HG02610 (cell line): ENCODE results near the gene EFCAB7.

Source experiments
- ATAC-seq: cut with Tn5 transposase; IDR thresholded peaks from one replicate; pipeline ENCODE4 v1.9.1; 2021; ENCODE audit warnings: mild to moderate bottlenecking, moderate library complexity; ENCODE audit not compliant: unreplicated experiment

EFCAB7 gene, protein sequence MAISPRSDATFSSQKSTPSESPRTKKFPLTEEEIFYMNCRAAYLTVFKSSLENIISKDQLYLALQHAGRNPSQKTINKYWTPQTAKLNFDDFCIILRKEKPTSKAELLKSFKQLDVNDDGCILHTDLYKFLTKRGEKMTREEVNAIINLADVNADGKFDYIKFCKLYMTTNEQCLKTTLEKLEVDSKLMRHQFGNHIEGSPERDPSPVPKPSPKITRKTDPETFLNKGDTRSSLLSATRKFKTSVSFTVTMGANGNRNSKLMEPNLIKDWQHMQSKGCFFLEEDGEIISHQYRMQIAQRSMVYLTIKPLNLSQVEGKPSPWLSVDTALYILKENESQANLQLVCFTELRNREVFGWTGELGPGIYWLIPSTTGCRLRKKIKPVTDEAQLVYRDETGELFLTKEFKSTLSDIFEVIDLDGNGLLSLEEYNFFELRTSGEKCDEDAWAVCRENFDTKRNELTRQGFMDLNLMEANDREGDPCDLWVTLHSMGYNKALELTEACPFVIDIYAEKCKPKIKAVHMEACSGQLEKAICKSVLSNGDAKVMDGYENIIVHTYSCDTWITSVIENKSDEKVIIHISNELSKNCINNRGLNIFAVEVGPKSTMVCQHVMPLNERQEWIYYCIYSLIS

DNA sequence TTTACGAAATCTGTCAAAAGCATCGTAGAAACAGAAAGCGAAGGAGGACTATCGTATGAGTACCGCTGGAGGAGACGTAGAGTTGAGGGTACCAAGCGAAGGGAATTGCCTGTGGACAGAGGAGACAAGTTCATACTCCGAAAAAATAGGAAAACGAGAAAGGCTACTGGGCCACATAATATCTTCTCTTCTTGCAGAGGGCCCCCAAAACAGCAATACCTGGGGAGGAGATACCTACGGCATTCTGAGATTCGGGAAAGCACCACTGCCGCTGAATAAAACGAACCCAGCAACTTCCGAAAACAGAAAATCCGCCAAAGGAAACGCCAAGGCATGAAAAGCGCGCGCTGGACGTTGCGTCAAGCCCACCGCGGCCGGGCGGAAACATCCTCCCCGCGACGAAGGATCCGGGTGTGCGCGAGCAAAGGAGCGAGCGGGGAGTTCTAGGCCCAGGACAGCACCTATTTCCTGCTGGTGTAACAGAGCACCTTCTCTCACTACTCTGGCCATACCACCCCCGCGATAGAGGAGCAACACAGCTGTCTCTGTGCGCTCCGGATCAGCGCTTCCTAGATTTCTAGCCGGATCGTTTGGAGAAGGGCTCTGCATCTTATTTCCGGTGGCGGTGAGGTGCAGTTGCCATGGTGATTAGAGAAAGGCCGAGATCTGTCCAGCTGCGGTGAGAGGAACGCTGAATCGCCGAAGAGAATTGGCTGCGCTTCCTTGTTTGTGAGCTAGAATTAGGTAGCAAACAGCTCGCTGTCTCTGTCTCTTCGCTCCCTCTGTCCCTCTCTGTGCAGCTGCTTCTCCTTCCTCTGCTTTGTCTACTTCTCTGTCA lies at the start of gene EFCAB7, which contains the start of gene ITGB3BP:
Gene EFCAB7, plus strand, starts transcription at position 635 of the 838 bp plus-strand sequence. CDS start 2,048 bp downstream, outside the sequence.
Gene ITGB3BP, minus strand, starts transcription at position 335 of the 838 bp plus-strand sequence. Its CDS starts 92 bp downstream, at position 243.
- ATAC-seq = peak; percentile 88

DNA sequence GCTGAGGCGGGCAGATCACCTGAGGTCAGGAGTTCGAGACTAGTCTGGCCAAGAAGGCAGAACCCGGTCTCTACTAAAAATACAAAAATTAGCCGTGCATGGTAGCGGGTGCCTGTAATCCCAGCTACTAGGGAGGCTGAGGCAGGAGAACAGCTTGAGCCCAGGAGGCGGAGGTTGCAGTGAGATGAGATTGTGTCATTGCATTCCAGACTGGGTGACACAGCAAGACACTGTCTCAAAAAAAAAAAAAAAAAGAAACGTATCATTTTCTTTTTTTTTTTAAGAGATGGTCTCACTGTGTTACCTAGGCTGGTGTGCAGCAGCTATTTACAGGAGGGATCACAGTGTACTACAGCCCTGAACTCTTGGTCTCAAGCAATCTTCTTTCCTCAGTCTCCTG lies 47.6 kb upstream of the EFCAB7 start:
- no peak for ATAC-seq

DNA sequence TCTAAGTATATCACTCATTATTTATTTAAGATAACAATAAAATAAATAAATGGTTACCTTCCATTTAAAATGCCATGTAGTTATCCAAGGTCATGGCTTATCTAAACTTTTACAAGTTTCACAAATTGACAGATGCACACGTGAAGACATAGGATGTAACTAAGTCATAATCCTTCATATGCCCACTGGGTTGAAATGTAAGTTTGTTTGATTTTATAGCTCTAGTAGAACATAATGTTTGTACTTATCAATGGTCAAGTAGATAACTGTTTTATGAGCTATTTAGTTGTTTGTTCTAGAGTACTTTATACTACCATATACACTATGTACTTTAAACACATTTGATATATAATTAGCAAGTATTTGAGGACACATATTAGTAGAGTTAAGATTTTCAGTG lies 43.3 kb upstream of the EFCAB7 start:
- ATAC-seq = no peak

DNA sequence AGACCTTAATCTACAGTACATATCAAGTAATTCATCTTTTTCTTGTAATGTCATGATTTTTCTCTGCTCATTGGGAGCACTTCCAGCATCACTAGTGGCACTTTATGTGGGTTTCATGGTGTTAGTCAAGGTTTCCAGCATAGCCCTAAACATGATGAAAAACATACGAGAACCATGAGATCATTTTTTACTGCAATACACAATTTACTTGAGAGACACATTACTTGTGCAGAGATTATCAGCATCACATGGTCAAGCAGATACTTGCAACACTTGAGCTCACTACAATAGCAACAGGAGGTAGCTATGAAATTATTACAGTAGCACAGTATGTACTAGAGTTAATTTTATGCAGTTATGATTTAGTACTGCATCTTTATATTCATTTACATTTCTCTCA lies 36.7 kb upstream of the EFCAB7 start:
- ATAC-seq = no peak

DNA sequence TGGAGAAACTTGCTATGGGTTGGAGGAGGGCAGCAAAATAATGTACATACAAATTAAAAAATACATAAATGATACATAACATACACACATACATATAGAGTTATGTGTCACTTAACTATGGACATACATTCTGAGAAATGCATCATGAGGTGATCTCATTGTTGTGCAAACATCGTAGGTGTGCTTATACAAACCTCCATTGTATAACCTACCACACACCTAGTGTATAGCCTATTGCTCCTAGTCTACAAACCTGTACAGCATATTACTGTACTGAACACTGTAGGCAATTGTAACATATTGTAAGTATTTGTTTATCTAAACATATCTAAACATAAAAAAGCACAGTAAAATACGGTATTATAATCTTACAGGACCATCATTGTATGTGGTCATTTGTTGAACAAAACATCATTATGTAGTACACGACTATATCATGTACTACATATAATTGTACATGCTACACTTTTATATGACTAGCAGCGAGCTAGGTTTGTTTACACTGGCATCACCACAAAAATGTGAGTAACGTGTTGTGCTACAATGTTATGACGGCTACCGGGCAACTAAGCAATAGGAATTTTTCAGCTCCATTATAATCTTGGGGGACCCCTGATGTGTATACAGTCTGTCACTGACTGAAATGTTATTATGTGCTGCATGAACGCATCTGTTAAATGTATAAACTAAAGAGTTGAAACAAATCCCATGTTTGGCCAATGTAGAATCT lies 35.8 kb upstream of the EFCAB7 start:
- ATAC-seq = no peak

DNA sequence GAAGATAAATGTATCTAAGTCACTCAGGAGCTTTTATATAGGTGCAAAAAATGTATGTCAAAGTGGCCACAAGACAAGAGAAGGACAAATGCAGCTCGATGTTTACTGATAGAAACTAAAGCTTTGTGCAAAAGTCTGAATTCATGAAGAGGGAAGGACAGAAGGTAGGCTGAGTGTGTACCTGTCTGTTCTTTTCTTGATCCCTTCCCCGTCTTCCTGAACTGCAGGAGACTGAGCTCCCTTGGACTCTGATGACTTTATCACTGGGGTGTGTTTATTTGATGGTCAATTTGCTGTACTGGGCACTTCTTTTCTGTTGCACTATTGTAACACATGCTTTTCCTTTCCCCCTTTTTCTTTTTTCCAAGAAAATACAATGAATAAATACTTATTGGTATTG lies 25.7 kb upstream of the EFCAB7 start:
- ATAC-seq = no peak

DNA sequence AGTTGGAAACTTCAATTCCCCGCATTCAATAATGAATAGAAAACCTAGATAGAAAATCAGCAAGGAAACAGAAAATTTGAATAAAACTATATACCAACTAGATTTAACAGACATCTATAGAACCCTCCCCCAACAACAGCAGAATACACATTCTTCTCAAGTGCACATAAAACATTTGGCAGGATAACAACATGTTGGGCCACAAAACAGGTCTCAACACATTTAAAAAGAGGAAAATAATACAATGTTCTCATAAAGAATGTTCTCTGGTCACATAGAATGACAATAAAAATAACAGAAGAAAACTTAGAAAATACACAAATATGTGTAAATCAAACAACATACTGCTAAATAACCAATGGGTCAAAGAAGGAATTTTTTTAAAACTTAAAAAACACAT lies 25.2 kb upstream of the EFCAB7 start:
- ATAC-seq = no peak

DNA sequence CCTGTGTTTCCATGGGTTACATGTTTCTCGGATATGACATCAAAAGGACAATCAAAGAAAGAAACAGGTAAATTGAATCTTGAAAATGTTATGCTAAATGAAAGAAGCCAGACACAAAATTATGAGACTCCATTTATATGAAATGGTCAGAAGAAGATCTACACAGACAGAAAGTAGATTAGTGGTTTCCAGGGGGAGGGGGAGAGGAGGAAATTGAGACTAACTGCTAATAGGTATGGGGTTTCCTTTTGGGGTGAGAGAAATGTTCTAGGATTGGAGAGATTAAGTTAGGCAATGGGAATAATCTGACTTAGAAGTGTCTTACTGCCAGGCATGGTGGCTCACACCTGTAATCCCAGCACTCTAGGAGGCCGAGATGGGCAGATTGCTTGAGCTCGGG lies 22.1 kb upstream of the EFCAB7 start:
- ATAC-seq = no peak

DNA sequence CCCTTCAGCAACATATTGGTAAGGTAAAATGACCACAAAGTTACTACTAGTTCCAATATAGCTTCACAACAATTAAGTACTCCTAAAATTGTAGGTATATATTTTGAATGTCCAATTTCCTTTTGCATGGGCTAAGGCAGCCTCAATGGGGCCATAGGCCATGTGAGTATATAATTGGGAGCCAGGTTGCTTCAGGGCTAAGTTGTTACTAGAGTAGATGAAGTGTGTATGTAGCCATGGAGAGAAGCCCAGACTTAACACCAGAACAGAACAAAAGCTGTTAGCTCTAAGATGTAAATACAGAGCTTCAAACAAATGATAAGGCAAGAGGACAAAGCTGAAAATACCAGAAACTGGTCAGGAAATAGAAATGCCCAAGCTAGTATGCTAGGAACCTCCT lies 16.5 kb upstream of the EFCAB7 start:
- no peak for ATAC-seq

DNA sequence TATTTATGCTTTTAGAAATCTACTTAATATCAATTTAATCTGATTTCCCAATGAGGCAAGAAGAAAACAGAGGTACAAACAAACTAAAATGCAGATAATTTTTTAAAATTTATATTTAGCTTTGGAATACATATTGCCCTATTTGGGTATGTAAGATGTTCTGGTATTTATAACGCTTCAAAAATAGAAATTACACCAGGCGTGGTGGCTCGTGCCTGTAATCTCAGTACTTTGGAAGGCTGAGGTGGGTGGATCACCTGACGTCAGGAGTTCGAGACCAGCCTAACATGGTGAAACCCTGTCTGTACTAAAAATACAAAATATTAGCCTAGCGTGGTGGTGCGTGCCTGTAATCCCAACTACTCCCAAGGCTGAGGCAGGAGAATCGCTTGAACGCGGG lies 13.6 kb upstream of the EFCAB7 start:
- no peak for ATAC-seq

DNA sequence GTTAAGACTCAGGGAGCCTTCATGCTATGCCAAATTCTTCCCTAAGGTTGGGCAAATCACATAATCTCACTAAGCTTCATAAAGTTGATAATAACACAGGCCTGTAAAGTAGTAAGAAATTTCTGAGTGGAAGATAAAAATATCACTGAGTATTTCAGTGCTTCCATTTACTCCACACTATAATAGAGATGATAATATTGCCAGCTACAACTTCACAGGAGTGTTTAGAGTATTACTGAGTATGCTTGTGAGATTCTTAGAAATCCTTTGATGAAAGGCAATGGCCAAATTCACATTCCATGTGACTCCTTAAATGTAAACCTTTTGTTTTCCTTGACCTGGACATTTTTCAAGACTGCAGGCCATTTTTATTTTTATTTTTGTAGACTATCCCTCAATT lies 10.7 kb upstream of the EFCAB7 start:
- ATAC-seq = no peak

DNA sequence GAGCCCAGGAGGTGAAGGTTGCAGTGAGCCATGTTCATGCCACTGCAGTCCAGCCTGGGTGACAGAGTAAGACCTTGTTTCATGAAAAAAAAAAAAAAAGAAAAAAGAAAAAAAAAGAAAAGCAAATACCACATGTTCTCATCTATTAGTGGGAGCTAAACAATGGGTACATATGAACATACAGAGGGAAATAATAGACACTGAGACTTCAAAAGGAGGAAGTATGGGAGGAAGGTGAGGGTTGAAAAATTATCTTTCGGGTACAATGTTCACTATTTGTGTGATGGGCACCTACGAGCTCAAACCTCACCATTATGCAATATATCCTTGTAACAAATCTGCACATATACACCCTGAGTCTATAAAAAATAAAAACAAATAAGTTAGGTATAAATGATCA lies 6.7 kb upstream of the EFCAB7 start:
- ATAC-seq = no peak

DNA sequence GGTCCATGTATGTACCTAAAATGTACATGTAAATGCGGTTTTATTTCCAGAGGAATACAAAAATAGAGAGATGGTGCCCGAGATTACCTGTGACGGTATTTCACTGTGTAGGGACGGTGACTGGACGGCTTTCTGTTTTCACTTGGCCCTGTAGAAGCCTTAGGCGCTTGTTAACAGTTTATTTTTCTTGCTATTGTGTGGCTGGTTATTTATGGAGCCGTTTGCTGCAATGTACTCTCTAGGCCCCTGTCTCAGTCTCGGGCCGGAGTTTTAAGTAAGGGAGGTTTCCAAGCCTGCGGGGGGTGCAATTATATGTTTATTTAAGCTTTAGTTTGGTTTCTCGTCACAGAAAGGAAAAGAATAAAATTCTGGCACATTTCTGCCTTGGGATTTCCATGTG lies 413 bp downstream of the EFCAB7 start:
- ATAC-seq = peak; percentile 1

DNA sequence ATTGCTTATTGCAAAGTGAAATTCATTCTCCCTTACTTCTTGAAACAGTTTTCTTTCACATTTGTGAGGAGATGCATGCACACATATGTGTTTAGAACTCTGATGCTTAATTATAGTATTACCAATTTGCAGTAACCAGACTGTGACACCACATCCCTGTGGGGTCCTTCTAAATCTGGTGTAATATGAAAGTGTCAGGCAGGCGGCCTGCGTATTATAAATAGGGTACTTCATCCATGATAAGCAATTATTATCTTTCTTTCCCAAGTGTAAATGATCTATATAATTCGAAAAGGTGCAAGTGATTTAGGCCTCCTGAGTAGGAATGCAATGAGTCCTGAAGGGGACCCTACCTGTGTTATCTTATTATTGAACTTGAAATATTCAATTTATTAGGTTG lies 876 bp downstream of the EFCAB7 start:
- no peak for ATAC-seq

DNA sequence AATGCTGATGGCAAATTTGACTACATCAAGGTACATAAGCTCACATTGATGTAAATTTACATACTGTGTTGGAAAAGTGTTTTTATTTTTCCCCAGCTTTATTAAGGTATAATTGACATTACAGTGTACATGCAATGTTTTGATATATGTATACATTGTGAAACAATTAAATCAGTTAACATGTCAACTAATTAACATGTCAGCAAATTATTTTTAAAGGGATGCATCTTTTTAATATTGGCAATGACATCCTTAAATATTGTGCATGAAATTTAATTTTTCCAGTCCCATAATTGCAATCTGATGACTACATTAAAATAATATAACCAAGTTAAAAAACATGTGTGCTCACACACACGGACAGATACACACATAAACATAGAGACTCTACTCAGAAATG lies 9.4 kb downstream of the EFCAB7 start:
- ATAC-seq = no peak

DNA sequence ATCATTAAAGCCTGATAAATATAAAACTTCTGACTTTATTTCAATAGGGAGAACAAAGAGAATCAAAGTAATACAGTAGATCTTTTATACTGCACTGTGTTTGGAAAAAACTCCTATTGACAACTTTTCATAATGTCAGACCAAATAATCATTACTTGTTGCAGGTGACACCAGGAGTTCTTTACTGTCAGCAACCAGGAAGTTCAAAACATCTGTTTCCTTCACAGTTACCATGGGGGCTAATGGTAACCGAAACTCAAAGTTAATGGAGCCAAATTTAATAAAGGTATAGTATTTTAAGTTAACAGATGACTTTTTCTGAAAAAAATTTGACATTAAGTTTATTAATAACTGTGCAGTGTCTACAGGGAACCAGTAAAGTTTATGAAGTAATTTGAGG lies 10.6 kb downstream of the EFCAB7 start:
- ATAC-seq = no peak

DNA sequence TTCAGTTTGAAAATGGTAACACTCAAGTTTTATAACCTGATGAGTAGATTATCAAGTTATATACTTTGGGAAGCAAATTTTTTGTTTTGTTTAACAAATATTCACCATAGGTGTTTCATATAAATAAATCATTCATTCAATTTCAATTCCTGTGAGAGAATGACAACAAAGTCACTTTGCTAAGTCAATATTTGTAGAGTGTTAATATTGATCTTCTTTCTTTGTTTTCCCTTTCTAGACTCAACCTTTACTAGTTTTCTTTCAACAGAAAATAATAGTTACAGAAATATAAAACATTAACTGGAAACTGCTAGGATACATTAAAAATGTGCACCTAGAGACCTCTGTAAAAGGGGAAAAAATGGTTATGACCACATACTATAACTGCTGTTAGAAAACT lies 11.1 kb downstream of the EFCAB7 start:
- no peak for ATAC-seq

DNA sequence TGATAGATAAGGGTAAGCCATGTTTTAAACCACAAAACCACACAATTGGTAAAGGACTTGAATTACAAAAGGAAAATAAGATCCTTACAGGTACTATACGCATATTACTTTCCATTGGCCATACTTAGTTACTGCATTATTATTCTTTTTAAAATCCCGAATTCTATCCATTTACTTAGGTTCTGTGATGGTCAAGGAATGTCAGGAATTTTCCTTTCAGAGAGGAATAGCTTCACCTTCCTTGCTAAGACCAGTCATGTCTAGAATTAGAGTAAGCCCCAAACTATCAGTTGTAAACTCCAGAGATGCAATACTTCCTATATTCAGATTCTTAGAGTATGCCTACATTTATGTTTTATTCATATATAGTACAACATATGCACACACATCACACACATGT lies 13.7 kb downstream of the EFCAB7 start:
- no peak for ATAC-seq

DNA sequence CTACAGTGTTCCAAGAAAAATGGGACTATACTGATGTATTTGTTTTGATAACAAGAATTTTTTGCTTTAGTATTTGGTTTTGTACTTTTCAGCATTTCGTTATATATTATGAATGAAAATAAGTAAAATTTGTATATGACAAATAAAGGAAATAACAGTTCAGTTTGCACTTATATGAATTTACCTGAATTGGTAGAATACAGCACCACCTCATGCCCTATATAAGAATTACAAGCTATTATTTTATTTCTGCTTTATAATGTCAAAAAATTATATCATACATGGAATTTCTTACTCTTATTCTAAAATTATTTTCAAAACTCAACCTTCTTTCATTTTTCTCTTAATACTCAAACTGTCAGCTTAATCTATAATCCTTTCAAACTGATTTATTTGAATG lies 14.6 kb downstream of the EFCAB7 start:
- no peak for ATAC-seq

DNA sequence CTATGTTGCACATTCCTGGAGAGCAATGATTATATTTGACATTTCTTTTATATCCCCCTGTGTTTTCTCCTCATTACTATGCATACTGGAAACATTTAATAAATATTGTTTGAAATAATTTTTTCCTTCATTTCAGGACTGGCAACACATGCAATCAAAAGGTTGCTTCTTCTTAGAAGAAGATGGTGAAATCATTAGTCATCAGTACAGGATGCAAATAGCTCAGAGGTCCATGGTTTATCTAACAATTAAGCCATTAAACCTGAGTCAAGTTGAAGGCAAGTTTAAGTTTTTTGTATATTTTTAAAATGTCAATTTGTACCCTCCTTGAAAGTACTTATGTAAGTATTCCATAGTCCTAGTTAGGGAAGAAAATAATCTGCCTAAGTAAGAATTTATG lies 22.5 kb downstream of the EFCAB7 start:
- ATAC-seq = no peak
